Pancreas (tissue), 10 donors: ENCODE results near the gene TMEM74B. TPM values are rescaled to one million over a fixed set of nuclear protein-coding genes. Genes with fewer than 3 reads are reported as not detected.

Experiments
- ATAC-seq, 4 donors: fragments of 200-7000 bp; cut with Tn5 transposase; one replicate each; pipeline versions ENCODE4 v1.8.0 to v1.9.1; 2020; ENCODE audit warnings: mild to moderate bottlenecking in 4 of 4, moderate library complexity in 4 of 4
- DNase-seq, 6 donors: peaks; one replicate each; pipeline ENCODE4 v3.0.0-alpha.2; 2020
- FAIRE-seq: peaks from 2 replicates; lab custom pipeline; 2012; peaks lifted over from hg19 to GRCh38; lab: Jason Lieb, UNC
- H3K27ac ChIP-seq, 4 donors: fragments of 200-600 bp; sonication (generic); 1 replicate in 3 of 4; 2 replicates in 1 of 4; pipeline versions ENCODE4 v1.5.0 to v1.8.0; 2020
- H3K27me3 ChIP-seq, 4 donors: fragments of 200-600 bp; one replicate each; pipeline ENCODE4 v1.8.0; 2021
- H3K36me3 ChIP-seq, 3 donors: fragments of 200-600 bp; sonication (generic) in 1 of 3; one replicate each; pipeline versions ENCODE4 v1.5.0 to v1.8.0; 2020 to 2021
- H3K4me1 ChIP-seq, 3 donors: fragments of 200-600 bp; one replicate each; pipeline ENCODE4 v1.8.0; 2021
- H3K4me3 ChIP-seq, 4 donors: fragments of 200-600 bp; sonication (generic) in 2 of 4; one replicate each; pipeline versions ENCODE4 v1.5.0 to v1.8.0; 2020 to 2021
- H3K9me3 ChIP-seq, 4 donors: fragments of 200-600 bp; one replicate each; pipeline ENCODE4 v1.8.0; 2021
- CTCF ChIP-seq, 4 donors: fragments of 200-600 bp; sonication (generic) in 3 of 4; IDR thresholded peaks; one replicate each; pipeline versions ENCODE4 v1.5.0 to v1.8.0; 2021; ENCODE audit warnings: antibody characterized with exemption in 4 of 4
- WGBS, 2 donors: extraction: QIAGEN DNeasy Blood & Tissue Kit; methylation state at CpG; one replicate each; pipeline ENCODE4 v1.1.7; 2013; 5-methylcytosine and 5-hydroxymethylcytosine counted together
- intact Hi-C, 3 donors: fragments of 100-400 bp; cut with DNase I; formaldehyde crosslinking; loops; one replicate each; pipeline versions ENCODE4 v1.11.1 to v1.14.2; 2022
- polyA plus RNA-seq, 2 donors: library from polyadenylated mRNA; stranded (reverse); fragments of 200-250 nt; gene quantifications; one replicate each; pipeline ENCODE4 v1.2.3, GENCODE V29; 2013
- total RNA-seq, 6 donors: library from RNA; stranded (reverse); fragmentation: NEBNext Ultra II Directional in 4 of 6; extraction: Animal tissue kit (Norgen Biotek cat#: 25700) in 4 of 6; gene quantifications; one replicate each; pipeline versions ENCODE4 v1.2.1 to v1.2.4, GENCODE V29; 2021 to 2023
- donor health status: healthy with polysubstance abuse.
- donor health status: DM: no; HTN: no; CAD: no; lungs with moderate emphysema.
- donor health status: DM: no; HTN: no; CAD: no.
- donor health status: control.
- donor health status: control.
- donor health status: Bipolar disorder and iron deficiency.
- donor health status: DM: yes; HTN: yes; CAD: no.
- donor health status: DM: no; HTN: no; CAD: no.
- donor health status: DM: no; HTN: no; CAD: no.
- donor health status: DM: yes; HTN: yes; CAD: no.

Gene TMEM74B
- total and polyA plus RNA-seq, 8 donors: 0.22 to 15.3 (median 0.76) TPM

DNA sequence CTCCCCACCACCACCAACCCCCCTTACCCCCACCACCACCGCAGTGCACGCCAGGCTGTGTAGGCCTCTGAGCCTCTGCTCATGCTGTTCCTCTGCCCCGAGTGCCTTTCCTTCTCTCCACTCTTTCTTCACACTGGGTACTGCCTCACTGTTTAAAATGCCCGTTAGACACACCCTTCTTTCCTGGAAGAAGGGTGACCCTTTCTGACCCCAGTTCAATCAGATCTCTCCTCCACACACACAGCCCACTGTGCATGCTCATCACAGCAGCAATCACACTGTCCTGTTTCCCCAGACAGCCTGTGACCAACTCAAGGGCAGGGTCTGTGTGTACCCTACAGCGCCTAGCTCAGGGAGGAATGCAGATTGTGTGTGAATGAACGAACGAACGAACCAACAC is 10.0 kb downstream of the TMEM74B start:
- Histone ChIP-seq H3K4me3 (no peak overlapping the region), H3K9me3 (no peaks in the 10 kb centered on the region), H3K36me3 (peaks cover 0 to under 1% (median 0%) of the 10 kb centered on the region in 3 donors), H3K4me1 (no peaks in the 10 kb centered on the region), H3K27ac (no peak overlapping the region), H3K27me3 (no peaks in the 10 kb centered on the region)
- no peak for FAIRE-seq
- ATAC-seq: no peak
- 85 to 92% methylated on average over 8 of the region's 8 CpGs for WGBS, 2 donors
- no peak for TF ChIP-seq CTCF (IDR thresholded peaks at IDR 0.05)
- DNase-seq: no peak
- intact Hi-C loops: no loop called here

GRCh38 chr20:1173698-1174097 is 11.1 kb downstream of the TMEM74B start:
- intact Hi-C loops: no loop called here
- no peak for ATAC-seq

DNA sequence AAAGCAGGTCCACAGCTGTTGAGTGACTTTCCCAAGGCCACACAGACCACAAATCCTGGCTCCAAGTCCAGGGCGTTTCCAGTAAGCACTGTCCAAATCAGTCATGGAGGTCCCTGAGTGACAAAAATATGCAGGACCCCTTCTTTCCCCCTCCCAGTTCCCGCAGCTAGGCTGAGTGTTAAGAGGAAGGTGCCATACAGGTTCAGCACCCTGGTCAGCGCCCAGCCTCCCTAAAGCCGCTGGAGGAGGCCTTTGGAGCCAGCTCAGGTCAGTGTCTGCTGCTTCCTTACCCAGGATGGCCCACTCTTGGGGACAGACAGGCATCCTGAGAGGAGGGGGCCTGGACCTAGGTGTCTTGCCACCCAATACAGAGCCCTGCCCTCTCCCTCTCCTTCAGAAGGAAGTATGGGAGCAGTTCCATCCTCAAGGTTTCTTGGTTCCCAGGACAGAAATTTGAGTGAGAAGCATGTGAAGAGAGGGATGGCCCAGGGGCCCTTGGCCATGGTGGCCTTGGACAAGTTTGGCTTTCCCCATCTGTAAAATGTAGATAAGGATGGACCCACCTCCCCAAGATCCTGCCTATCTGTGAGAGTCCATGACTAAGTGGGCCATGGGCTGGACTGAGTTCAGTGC is 13.2 kb downstream of the TMEM74B start:
- Histone ChIP-seq H3K9me3 (no peaks in the 10 kb centered on the region), H3K4me3 (no peak overlapping the region), H3K27me3 (no peaks in the 10 kb centered on the region), H3K4me1 (no peaks in the 10 kb centered on the region), H3K27ac (no peak overlapping the region), H3K36me3 (peaks cover 0 to 29% (median 12%) of the 10 kb centered on the region in 3 donors)
- intact Hi-C loops: no loop called here
- ATAC-seq (peak in 2 of 4 donors; percentile 43 to 62), DNase-seq (no peak), FAIRE-seq (no peak)
- WGBS, 2 donors: 67 to 70% methylated on average over 4 of the region's 4 CpGs
- TF ChIP-seq CTCF (IDR thresholded peaks at IDR 0.05): no peak

More at GRCh38 chr20:1173698-1174097, 11.1 kb downstream of the TMEM74B start:
- TF ChIP-seq CTCF (IDR thresholded peaks at IDR 0.05): no peak
- Histone ChIP-seq H3K27me3 (no peaks in the 10 kb centered on the region), H3K36me3 (peaks cover 0 to 8% (median 4%) of the 10 kb centered on the region in 3 donors), H3K4me1 (no peaks in the 10 kb centered on the region), H3K9me3 (no peaks in the 10 kb centered on the region), H3K27ac (no peak overlapping the region), H3K4me3 (no peak overlapping the region)
- no peak for DNase-seq
- 82 to 84% methylated on average over 4 of the region's 4 CpGs for WGBS, 2 donors
- FAIRE-seq: no peak

DNA sequence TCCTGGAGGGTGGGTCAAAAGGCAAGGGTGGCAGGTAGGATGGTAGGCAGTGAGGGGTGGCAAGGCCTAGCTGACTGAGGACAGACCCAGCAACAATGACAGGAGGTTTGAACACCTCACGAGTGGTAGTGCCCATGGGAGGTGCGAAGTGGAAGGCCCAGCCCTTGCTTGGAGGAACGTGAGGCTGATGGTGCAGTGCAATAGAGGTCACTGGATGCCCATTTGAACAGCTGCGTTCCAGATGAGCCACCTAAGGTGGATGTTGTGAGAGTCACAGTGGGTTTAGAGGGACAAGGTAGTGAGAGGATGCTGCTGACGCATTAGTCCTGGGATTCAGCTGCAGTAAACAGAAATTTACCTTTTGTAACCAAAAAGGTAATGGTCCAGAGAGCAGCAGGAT is 15.6 kb downstream of the TMEM74B start:
- Histone ChIP-seq H3K27me3 (no peaks in the 10 kb centered on the region), H3K9me3 (no peaks in the 10 kb centered on the region), H3K36me3 (peaks cover 3 to 46% (median 33%) of the 10 kb centered on the region in 3 donors), H3K27ac (no peak overlapping the region), H3K4me1 (no peaks in the 10 kb centered on the region), H3K4me3 (no peak overlapping the region)
- intact Hi-C loops: no loop called here
- ATAC-seq (no peak), DNase-seq (no peak), FAIRE-seq (no peak)
- WGBS, 2 donors: 93 to 99% methylated on average over 5 of the region's 5 CpGs
- TF ChIP-seq CTCF (IDR thresholded peaks at IDR 0.05): no peak
